Airway epithelial cell (primary cell): ENCODE data around the gene ICAM2. TPM values are rescaled to one million over a fixed set of nuclear protein-coding genes. Genes with fewer than 3 reads are reported as not detected.

Source experiments
- total RNA-seq: library from RNA; depleted of rRNA; stranded (reverse); fragments of >200 nt; gene quantifications from 2 replicates; pipeline ENCODE4 v1.2.3, GENCODE V29; 2015

The ICAM2 gene
- total RNA-seq: 0.21 TPM in 1 of 2 replicates, not detected in the other

GRCh38 chr17:64020056-64020766 is at the start of gene ICAM2:
ICAM2 (minus strand) TSS chr17:64020633; CDS start chr17:64006691, 13,942 bp downstream.

GRCh38 chr17:63998050-63998720 is 22.2 kb downstream of the ICAM2 start, which contains the start of gene PRR29:
PRR29 (plus strand) TSS chr17:63998351; CDS start chr17:63998365, 14 bp downstream.

GRCh38 chr17:63972796-63973195 is 47.6 kb downstream of the ICAM2 start, which contains the start of gene SCN4A:
SCN4A (minus strand) TSS chr17:63972918; CDS start chr17:63972841, 77 bp downstream.

Other genes starting within 250 kb of the ICAM2 start
- 26.6 and 44.4 TPM in 2 replicates for gene CCDC47, start 247.0 kb downstream of the ICAM2 start, total RNA-seq
- gene DDX42, start 246.5 kb downstream of the ICAM2 start, total RNA-seq: 22.0 and 36.0 TPM in 2 replicates
- gene PSMC5, start 193.2 kb downstream of the ICAM2 start, total RNA-seq: 79.1 and 80.3 TPM in 2 replicates
- 51.0 and 67.3 TPM in 2 replicates for gene FTSJ3, start 193.0 kb downstream of the ICAM2 start, total RNA-seq
- 185 and 226 TPM in 2 replicates for gene SMARCD2, start 177.9 kb downstream of the ICAM2 start, total RNA-seq
- gene CSH2, start 147.0 kb downstream of the ICAM2 start, total RNA-seq: not detected in 2 replicates
- not detected in 2 replicates for gene GH2, start 138.7 kb downstream of the ICAM2 start, total RNA-seq
- not detected in 2 replicates for gene CSH1, start 124.1 kb downstream of the ICAM2 start, total RNA-seq
- gene CSHL1, start 109.4 kb downstream of the ICAM2 start, total RNA-seq: not detected in 2 replicates
- not detected in 2 replicates for gene GH1, start 101.8 kb downstream of the ICAM2 start, total RNA-seq
- not detected in 2 replicates for gene CD79B, start 88.3 kb downstream of the ICAM2 start, total RNA-seq
- not detected in 2 replicates for gene SCN4A, start 47.7 kb downstream of the ICAM2 start, total RNA-seq
- 0.07 and 0.37 TPM in 2 replicates for gene PRR29, start 22.3 kb downstream of the ICAM2 start, total RNA-seq
- 7.7 and 10.6 TPM in 2 replicates for gene ERN1, start 109.5 kb upstream of the ICAM2 start, total RNA-seq
- 23.5 and 27.5 TPM in 2 replicates for gene TEX2, start 242.6 kb upstream of the ICAM2 start, total RNA-seq